HEK293T (cell line): ENCODE results near the gene SCAANT1.

ENCODE experiments used
- L3MBTL2 ChIP-seq: fragments of 450-650 bp; conservative IDR thresholded peaks from 2 replicates; pipeline ENCODE4 v1.6.1; 2016; ENCODE audit warnings: mild to moderate bottlenecking
- NFRKB ChIP-seq: fragments of 450-650 bp; IDR thresholded peaks from 2 replicates; pipeline ENCODE4 v1.6.1; 2016; ENCODE audit warnings: mild to moderate bottlenecking, moderate library complexity

GRCh38 chr3:63900459-63900858 is 11.7 kb downstream of the SCAANT1 start:
- TF ChIP-seq L3MBTL2 (no peak), NFRKB (no peak)
